Astrocyte (in vitro differentiated cells and primary cell): ENCODE data around the gene EVC. TPM values are rescaled to one million over a fixed set of nuclear protein-coding genes. Genes with fewer than 3 reads are reported as not detected.

Experiments used
- DNase-seq: peaks from one replicate; pipeline ENCODE4 v3.0.0-alpha.2; 2010; ENCODE audit warnings: low read depth
- FAIRE-seq: peaks from 2 replicates; lab custom pipeline; 2011; peaks lifted over from hg19 to GRCh38; lab: Jason Lieb, UNC
- H2AFZ ChIP-seq: 2 replicates; pipeline ENCODE4 v1.6.0; 2012; ENCODE audit warnings: low read depth, low read length, inconsistent platforms
- H3K27ac ChIP-seq: 2 replicates; pipeline ENCODE4 v1.5.1; 2011; ENCODE audit warnings: low read depth, low read length, inconsistent platforms
- H3K27me3 ChIP-seq: 2 replicates; pipeline ENCODE4 v1.6.0; 2011; ENCODE audit warnings: low read length, inconsistent platforms; ENCODE audit not compliant: insufficient read depth
- H3K36me3 ChIP-seq: 2 replicates; pipeline ENCODE4 v1.5.1; 2011; ENCODE audit warnings: low read length, inconsistent platforms; ENCODE audit not compliant: insufficient read depth
- H3K4me1 ChIP-seq: 2 replicates; pipeline ENCODE4 v1.5.1; 2011; ENCODE audit warnings: low read length, inconsistent platforms; ENCODE audit not compliant: insufficient read depth
- H3K4me2 ChIP-seq: 2 replicates; pipeline ENCODE4 v1.6.0; 2012; ENCODE audit warnings: low read length, inconsistent platforms
- H3K4me3 ChIP-seq: 2 replicates; pipeline ENCODE4 v1.5.1; 2011; ENCODE audit warnings: low read depth, mild to moderate bottlenecking, low read length, inconsistent platforms; ENCODE audit not compliant: insufficient read depth
- H3K79me2 ChIP-seq: 2 replicates; pipeline ENCODE4 v1.6.0; 2012; ENCODE audit warnings: mild to moderate bottlenecking, low read length, inconsistent platforms; ENCODE audit not compliant: insufficient read depth
- H3K9ac ChIP-seq: 2 replicates; pipeline ENCODE4 v1.6.0; 2012; ENCODE audit warnings: mild to moderate bottlenecking, low read length, inconsistent platforms
- H3K9me3 ChIP-seq: 2 replicates; pipeline ENCODE4 v1.5.1; 2012; ENCODE audit warnings: low read depth, mild to moderate bottlenecking, low read length, inconsistent platforms; ENCODE audit not compliant: insufficient read depth
- H4K20me1 ChIP-seq: 2 replicates; pipeline ENCODE4 v1.6.0; 2012; ENCODE audit warnings: low read length, inconsistent platforms; ENCODE audit not compliant: insufficient read depth
- H3K27ac Mint-ChIP-seq: one replicate; pipeline ENCODE4 v1.8.0; 2021; ENCODE audit warnings: mild to moderate bottlenecking, mixed read lengths; ENCODE audit not compliant: unreplicated experiment
- H3K27me3 Mint-ChIP-seq: one replicate; pipeline ENCODE4 v1.8.0; 2021; ENCODE audit warnings: low read depth, mixed read lengths; ENCODE audit not compliant: unreplicated experiment
- H3K36me3 Mint-ChIP-seq: one replicate; pipeline ENCODE4 v1.8.0; 2021; ENCODE audit warnings: low read depth, mixed read lengths; ENCODE audit not compliant: unreplicated experiment
- H3K4me1 Mint-ChIP-seq: one replicate; pipeline ENCODE4 v1.8.0; 2021; ENCODE audit warnings: low read depth, mixed read lengths; ENCODE audit not compliant: unreplicated experiment
- H3K4me3 Mint-ChIP-seq: one replicate; pipeline ENCODE4 v1.8.0; 2021; ENCODE audit warnings: mild to moderate bottlenecking, moderate library complexity, mixed read lengths; ENCODE audit not compliant: unreplicated experiment
- H3K9me3 Mint-ChIP-seq: one replicate; pipeline ENCODE4 v1.8.0; 2021; ENCODE audit warnings: mild to moderate bottlenecking, mixed read lengths; ENCODE audit not compliant: unreplicated experiment
- EZH2 ChIP-seq: IDR thresholded peaks from 2 replicates; pipeline ENCODE4 v1.6.1; 2012; ENCODE audit warnings: mild to moderate bottlenecking, low read length, inconsistent platforms; ENCODE audit not compliant: insufficient read depth
- total RNA-seq: library from RNA; stranded (reverse); gene quantifications from 2 replicates; pipeline ENCODE4 v1.2.1, GENCODE V29; 2021
- TF ChIP-seq, protein P1 (sequence below): IDR thresholded peaks from 2 replicates; pipeline ENCODE4 v1.5.1; 2011; ENCODE audit warnings: low read depth, mild to moderate bottlenecking, inconsistent platforms, low read length, moderate library complexity; ENCODE audit not compliant: insufficient read depth

EVC gene
- total RNA-seq, 1 donor from 2014 or later = 23.9 TPM

DNA sequence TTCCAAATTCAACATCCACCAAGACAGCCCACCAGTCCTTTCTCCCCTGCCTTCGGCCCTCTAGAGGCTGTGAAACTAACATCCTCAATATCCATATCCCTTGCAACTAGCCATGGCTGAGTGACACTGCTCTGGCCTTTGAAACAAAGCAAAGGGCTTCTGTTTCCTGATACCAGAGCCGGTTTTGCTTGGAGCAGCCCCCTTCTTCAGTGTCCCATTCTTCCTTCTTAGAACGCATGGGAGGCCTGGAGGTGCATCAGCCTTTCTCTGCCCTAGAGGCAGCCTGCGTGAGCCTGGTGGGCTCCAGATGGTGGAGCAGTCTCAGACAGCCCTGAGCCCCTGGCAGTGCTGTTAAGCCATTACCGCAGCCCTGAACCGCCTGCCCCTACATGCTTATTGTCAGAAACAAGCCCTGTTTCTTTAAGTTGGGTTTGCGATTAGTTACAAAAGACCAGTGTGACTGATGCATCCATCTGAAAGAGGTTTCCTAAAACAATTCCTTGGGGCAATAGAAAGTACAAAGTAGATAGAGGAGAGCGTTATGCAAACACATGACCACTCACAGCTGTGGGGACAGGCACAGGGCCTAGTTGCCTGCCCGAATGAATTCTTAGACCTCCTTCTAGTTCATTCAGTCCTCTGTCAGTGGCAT, 74.1 kb downstream of the EVC start:
- no peaks in the 10 kb centered on the region for H3K27me3 Mint-ChIP-seq

GRCh38 chr4:5785806-5786680, 75.0 kb downstream of the EVC start:
- no peaks in the 10 kb centered on the region for H3K27me3 ChIP-seq
- H3K27ac Mint-ChIP-seq = no peak overlapping the region
- FAIRE-seq = no peak
- TF ChIP-seq EZH2 = no peak
- TF ChIP-seq, protein P1, sequence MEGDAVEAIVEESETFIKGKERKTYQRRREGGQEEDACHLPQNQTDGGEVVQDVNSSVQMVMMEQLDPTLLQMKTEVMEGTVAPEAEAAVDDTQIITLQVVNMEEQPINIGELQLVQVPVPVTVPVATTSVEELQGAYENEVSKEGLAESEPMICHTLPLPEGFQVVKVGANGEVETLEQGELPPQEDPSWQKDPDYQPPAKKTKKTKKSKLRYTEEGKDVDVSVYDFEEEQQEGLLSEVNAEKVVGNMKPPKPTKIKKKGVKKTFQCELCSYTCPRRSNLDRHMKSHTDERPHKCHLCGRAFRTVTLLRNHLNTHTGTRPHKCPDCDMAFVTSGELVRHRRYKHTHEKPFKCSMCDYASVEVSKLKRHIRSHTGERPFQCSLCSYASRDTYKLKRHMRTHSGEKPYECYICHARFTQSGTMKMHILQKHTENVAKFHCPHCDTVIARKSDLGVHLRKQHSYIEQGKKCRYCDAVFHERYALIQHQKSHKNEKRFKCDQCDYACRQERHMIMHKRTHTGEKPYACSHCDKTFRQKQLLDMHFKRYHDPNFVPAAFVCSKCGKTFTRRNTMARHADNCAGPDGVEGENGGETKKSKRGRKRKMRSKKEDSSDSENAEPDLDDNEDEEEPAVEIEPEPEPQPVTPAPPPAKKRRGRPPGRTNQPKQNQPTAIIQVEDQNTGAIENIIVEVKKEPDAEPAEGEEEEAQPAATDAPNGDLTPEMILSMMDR = no peak
- no peaks in the 10 kb centered on the region for H3K27me3 Mint-ChIP-seq
- no peak overlapping the region for H3K4me2 ChIP-seq
- no peaks in the 10 kb centered on the region for H3K9me3 ChIP-seq
- peak overlapping the region; percentile 11 for H3K9ac ChIP-seq
- H3K4me1 Mint-ChIP-seq = no peaks in the 10 kb centered on the region
- peak overlapping the region; percentile 45 for H3K27ac ChIP-seq
- H3K4me3 Mint-ChIP-seq = no peak overlapping the region
- no peak overlapping the region for H3K4me3 ChIP-seq
- peaks cover 4% of the 10 kb centered on the region for H3K79me2 ChIP-seq
- H3K36me3 ChIP-seq = peaks cover 30% of the 10 kb centered on the region
- H3K4me1 ChIP-seq = peaks cover 11% of the 10 kb centered on the region
- DNase-seq = peak; percentile 79
- peaks cover 3% of the 10 kb centered on the region for H3K9me3 Mint-ChIP-seq
- H3K36me3 Mint-ChIP-seq = peaks cover 31% of the 10 kb centered on the region
- H2AFZ ChIP-seq = no peak overlapping the region
- peaks cover 47% of the 10 kb centered on the region for H4K20me1 ChIP-seq

More for the DNA sequence above, 74.1 kb downstream of the EVC start:
- Mint-ChIP-seq H3K4me1 (no peaks in the 10 kb centered on the region), H3K36me3 (peaks cover 37% of the 10 kb centered on the region), H3K9me3 (peaks cover 3% of the 10 kb centered on the region), H3K27ac (no peak overlapping the region), H3K4me3 (no peak overlapping the region)
- H3K4me2 ChIP-seq = no peak overlapping the region
- no peak for FAIRE-seq
- no peak overlapping the region for H2AFZ ChIP-seq
- H3K9ac ChIP-seq = no peak overlapping the region
- no peak for TF ChIP-seq EZH2
- TF ChIP-seq, protein P1 = peak; percentile 11
- peaks cover 7% of the 10 kb centered on the region for H3K79me2 ChIP-seq
- H3K27ac ChIP-seq = peak overlapping the region; percentile 45
- H3K9me3 ChIP-seq = no peaks in the 10 kb centered on the region
- H3K27me3 ChIP-seq = no peaks in the 10 kb centered on the region
- DNase-seq = no peak
- H3K4me1 ChIP-seq = peaks cover 17% of the 10 kb centered on the region
- peaks cover 30% of the 10 kb centered on the region for H3K36me3 ChIP-seq
- H3K4me3 ChIP-seq = no peak overlapping the region
- H4K20me1 ChIP-seq = peaks cover 43% of the 10 kb centered on the region
